B cell (primary cell): Measurements from ENCODE around the gene TBC1D22A. TPM values are rescaled to one million over a fixed set of nuclear protein-coding genes. Genes with fewer than 3 reads are reported as not detected.

Source experiments
- ATAC-seq: fragments of 200-7000 bp; cut with Tn5 transposase; one replicate; pipeline ENCODE4 v1.10.0; 2021; ENCODE audit warnings: low read depth, mild to moderate bottlenecking, moderate number of reproducible peaks, moderate library complexity
- CTCF ChIA-PET: fragments of 350-600 bp; sonication (Branson Sonifier 250); formaldehyde crosslinking; loops from one replicate; lab custom pipeline; 2021; ENCODE audit warnings: antibody characterized with exemption, inconsistent platforms; lab: Charles Lee
- POLR2A ChIA-PET: fragments of 350-600 bp; sonication (Branson Sonifier 250); formaldehyde crosslinking; loops from one replicate; lab custom pipeline; 2021; ENCODE audit warnings: antibody characterized with exemption; lab: Charles Lee
- DNase-seq: peaks from one replicate; pipeline ENCODE4 v3.0.0; 2013
- H2AFZ ChIP-seq: 2 replicates; pipeline ENCODE4 v1.6.1; 2012; ENCODE audit warnings: mild to moderate bottlenecking, low read depth, low read length; ENCODE audit not compliant: insufficient read depth, poor library complexity, severe bottlenecking
- H3K27ac ChIP-seq, 2 donors: 1 replicate in 1 of 2; 2 replicates in 1 of 2; pipeline ENCODE4 v1.5.1; 2012 to 2013; ENCODE audit warnings: low read length in 2 of 2, mild to moderate bottlenecking in 2 of 2, moderate library complexity in 1 of 2
- H3K27me3 ChIP-seq, 4 experiments: fragments of 200-600 bp in 1 of 4; sonication (generic) in 1 of 4; replicated peaks in 1 of 4; 1 replicate in 2 of 4; 2 replicates in 2 of 4; pipeline versions ENCODE4 v1.6.1 to v1.7.0; 2013 to 2016; ENCODE audit warnings: low read length in 3 of 4, mild to moderate bottlenecking in 2 of 4, mixed read lengths in 1 of 4, moderate library complexity in 1 of 4; ENCODE audit not compliant: insufficient read depth in 4 of 4, control insufficient read depth in 3 of 4; ENCODE audit errors: control extremely low read depth in 1 of 4
- H3K36me3 ChIP-seq, 2 experiments: replicated peaks in 1 of 2; 1 replicate in 1 of 2; 2 replicates in 1 of 2; pipeline versions ENCODE4 v1.6.1 to v1.7.1; 2013; ENCODE audit warnings: low read length in 1 of 2; ENCODE audit not compliant: insufficient read depth in 2 of 2, control insufficient read depth in 1 of 2; ENCODE audit errors: control extremely low read depth in 1 of 2, extremely low read depth in 1 of 2
- H3K4me1 ChIP-seq, 2 donors: fragments of 200-600 bp in 1 of 2; sonication (generic) in 1 of 2; 1 replicate in 1 of 2; 2 replicates in 1 of 2; pipeline versions ENCODE4 v1.5.1 to v1.6.1; 2013 to 2017; ENCODE audit warnings: low read length in 2 of 2; ENCODE audit not compliant: control insufficient read depth in 2 of 2, insufficient read depth in 2 of 2
- H3K4me2 ChIP-seq: replicated peaks from 2 replicates; pipeline ENCODE3; 2012; ENCODE audit warnings: mild to moderate bottlenecking, low read depth, low read length; ENCODE audit not compliant: poor library complexity, severe bottlenecking
- H3K4me3 ChIP-seq, 5 experiments: fragments of 200-600 bp in 1 of 5; sonication (generic) in 1 of 5; 1 replicate in 3 of 5; 2 replicates in 2 of 5; pipeline versions ENCODE4 v1.5.1 to v1.7.0; 2011 to 2016; ENCODE audit warnings: low read length in 4 of 5, mild to moderate bottlenecking in 4 of 5, low read depth in 2 of 5, control low read depth in 1 of 5, moderate library complexity in 1 of 5; ENCODE audit not compliant: insufficient read depth in 1 of 5; ENCODE audit errors: control extremely low read depth in 1 of 5, extremely low read depth in 1 of 5
- H3K79me2 ChIP-seq: fragments of 200-600 bp; sonication (generic); one replicate; pipeline ENCODE4 v1.6.0; 2016; ENCODE audit warnings: low read length; ENCODE audit not compliant: control insufficient read depth, insufficient read depth
- H3K9ac ChIP-seq: fragments of 200-600 bp; sonication (generic); 2 replicates; pipeline ENCODE4 v1.6.1; 2017; ENCODE audit warnings: mild to moderate bottlenecking, low read length, moderate library complexity
- H3K9me3 ChIP-seq, 3 donors: one replicate each; pipeline versions ENCODE4 v1.6.1 to v1.7.1; 2013; ENCODE audit warnings: low read length in 2 of 3; ENCODE audit not compliant: control insufficient read depth in 2 of 3, insufficient read depth in 1 of 3; ENCODE audit errors: control extremely low read depth in 1 of 3
- H4K20me1 ChIP-seq: 2 replicates; pipeline ENCODE4 v1.6.0; 2012; ENCODE audit warnings: mild to moderate bottlenecking, low read length; ENCODE audit not compliant: insufficient read depth, control insufficient read depth, poor library complexity, severe bottlenecking
- H3K27ac Mint-ChIP-seq: one replicate; pipeline ENCODE4 v1.8.0; 2021; ENCODE audit warnings: mixed read lengths
- H3K27me3 Mint-ChIP-seq: one replicate; pipeline ENCODE4 v1.8.0; 2021; ENCODE audit warnings: mixed read lengths
- H3K4me1 Mint-ChIP-seq: one replicate; pipeline ENCODE4 v1.8.0; 2021; ENCODE audit warnings: mixed read lengths
- H3K4me3 Mint-ChIP-seq: one replicate; pipeline ENCODE4 v1.8.0; 2021; ENCODE audit warnings: mixed read lengths
- H3K9me3 Mint-ChIP-seq: one replicate; pipeline ENCODE4 v1.8.0; 2022; ENCODE audit warnings: mixed read lengths; ENCODE audit not compliant: insufficient read depth
- EZH2 ChIP-seq: IDR thresholded peaks from 2 replicates; pipeline ENCODE4 v1.6.1; 2012; ENCODE audit warnings: borderline replicate concordance, low read depth, mild to moderate bottlenecking, moderate library complexity, low read length; ENCODE audit not compliant: insufficient read depth, poor library complexity, severe bottlenecking
- WGBS: methylation state at CpG from one replicate; pipeline ENCODE4 v1.1.5; 2013; ENCODE audit warnings: missing lambda C conversion rate; ENCODE audit not compliant: insufficient coverage; 5-methylcytosine and 5-hydroxymethylcytosine counted together
- intact Hi-C: fragments of 100-400 bp; cut with micrococcal nuclease; formaldehyde crosslinking; loops from one replicate; pipeline ENCODE4 v1.10.0; 2022
- polyA plus RNA-seq: library from polyadenylated mRNA; depleted of rRNA; stranded (reverse); fragments of >200 nt; gene quantifications from 2 replicates; pipeline ENCODE4 v1.2.3, GENCODE V29; 2012
- total RNA-seq, 2 donors: library from RNA; stranded (reverse); fragments of 120-200 nt in 1 of 2; gene quantifications; 1 replicate in 1 of 2; 2 replicates in 1 of 2; pipeline versions ENCODE4 v1.2.3 to v1.2.4, GENCODE V29; 2013 to 2022
- TF ChIP-seq, protein P1 (sequence below): fragments of 200-600 bp; IDR thresholded peaks from one replicate; pipeline ENCODE4 v1.8.0; 2022; ENCODE audit warnings: antibody characterized with exemption, mild to moderate bottlenecking

The TBC1D22A gene
- total and polyA plus RNA-seq, 2 donors (not counting 1 experiment from before 2014, with no cell fraction given) = 73.8 to 128 TPM

- ChIA-PET CTCF (no interaction called here), POLR2A (no interaction called here)
- Mint-ChIP-seq H3K4me1 (peaks cover 16% of the 10 kb centered on the region), H3K9me3 (no peaks in the 10 kb centered on the region), H3K27ac (no peak overlapping the region), H3K27me3 (no peaks in the 10 kb centered on the region), H3K4me3 (no peak overlapping the region)
- TF ChIP-seq, protein P1, sequence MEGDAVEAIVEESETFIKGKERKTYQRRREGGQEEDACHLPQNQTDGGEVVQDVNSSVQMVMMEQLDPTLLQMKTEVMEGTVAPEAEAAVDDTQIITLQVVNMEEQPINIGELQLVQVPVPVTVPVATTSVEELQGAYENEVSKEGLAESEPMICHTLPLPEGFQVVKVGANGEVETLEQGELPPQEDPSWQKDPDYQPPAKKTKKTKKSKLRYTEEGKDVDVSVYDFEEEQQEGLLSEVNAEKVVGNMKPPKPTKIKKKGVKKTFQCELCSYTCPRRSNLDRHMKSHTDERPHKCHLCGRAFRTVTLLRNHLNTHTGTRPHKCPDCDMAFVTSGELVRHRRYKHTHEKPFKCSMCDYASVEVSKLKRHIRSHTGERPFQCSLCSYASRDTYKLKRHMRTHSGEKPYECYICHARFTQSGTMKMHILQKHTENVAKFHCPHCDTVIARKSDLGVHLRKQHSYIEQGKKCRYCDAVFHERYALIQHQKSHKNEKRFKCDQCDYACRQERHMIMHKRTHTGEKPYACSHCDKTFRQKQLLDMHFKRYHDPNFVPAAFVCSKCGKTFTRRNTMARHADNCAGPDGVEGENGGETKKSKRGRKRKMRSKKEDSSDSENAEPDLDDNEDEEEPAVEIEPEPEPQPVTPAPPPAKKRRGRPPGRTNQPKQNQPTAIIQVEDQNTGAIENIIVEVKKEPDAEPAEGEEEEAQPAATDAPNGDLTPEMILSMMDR = no peak
- no peak for TF ChIP-seq EZH2
- no peak for ATAC-seq
- DNase-seq = no peak
- Histone ChIP-seq H3K27me3 (no peaks in the 10 kb centered on the region), H3K27ac (no peak overlapping the region), H3K79me2 (peaks cover 95% of the 10 kb centered on the region), H3K4me2 (no peak overlapping the region), H3K9ac (no peak overlapping the region), H4K20me1 (peaks cover 91% of the 10 kb centered on the region), H3K4me1 (peaks cover 3 to 5% of the 10 kb centered on the region in 2 donors), H2AFZ (no peak overlapping the region), H3K4me3 (no peak overlapping the region), H3K36me3 (peaks cover 0 to 40% of the 10 kb centered on the region in 2 experiments), H3K9me3 (no peaks in the 10 kb centered on the region)
- WGBS = 96% methylated on average over 15 of the region's 16 CpGs
- intact Hi-C loops = no loop called here
These were observed 201.5 kb downstream of the TBC1D22A start for GRCh38 chr22:46963672-46964545.
